H1 (cell line): ENCODE measurements around the gene CABP1. TPM values are rescaled to one million over a fixed set of nuclear protein-coding genes. Genes with fewer than 3 reads are reported as not detected.

Source experiments
- CTCF ChIA-PET: fragments of 300-600 bp; sonication (Branson Sonifier 250); formaldehyde crosslinking; loops from one replicate; lab custom pipeline; 2021; ENCODE audit not compliant: partially characterized antibody; lab: Charles Lee
- POLR2A ChIA-PET: fragments of 300-600 bp; sonication (Branson Sonifier 250); formaldehyde crosslinking; loops from one replicate; lab custom pipeline; 2021; ENCODE audit warnings: inconsistent platforms; ENCODE audit not compliant: partially characterized antibody; lab: Charles Lee
- DNase-seq, 2 experiments: peaks; one replicate each; pipeline versions ENCODE4 v3.0.0 to v3.0.0-alpha.2; 2010 to 2022; ENCODE audit warnings: low spot score in 2 of 2, low read depth in 1 of 2, mixed read lengths in 1 of 2
- FAIRE-seq: peaks from 2 replicates; lab custom pipeline; 2011; peaks lifted over from hg19 to GRCh38; lab: Jason Lieb, UNC
- H2AFZ ChIP-seq: 2 replicates; pipeline ENCODE4 v1.8.1; 2012; ENCODE audit warnings: low read length, inconsistent platforms
- H2AK5ac ChIP-seq: 2 replicates; pipeline ENCODE4 v1.6.1; 2013; ENCODE audit warnings: low read depth, low read length
- H2BK120ac ChIP-seq: replicated peaks from 2 replicates; pipeline ENCODE3; 2013; ENCODE audit warnings: low read depth, low read length, inconsistent platforms
- H2BK12ac ChIP-seq: 2 replicates; pipeline ENCODE4 v1.6.1; 2013; ENCODE audit warnings: low read depth, low read length
- H2BK15ac ChIP-seq: 2 replicates; pipeline ENCODE4 v1.6.1; 2013; ENCODE audit warnings: low read length
- H2BK20ac ChIP-seq: 2 replicates; pipeline ENCODE4 v1.6.1; 2013; ENCODE audit warnings: low read length
- H2BK5ac ChIP-seq: 2 replicates; pipeline ENCODE4 v1.6.1; 2013; ENCODE audit warnings: low read depth, low read length
- H3K14ac ChIP-seq: 2 replicates; pipeline ENCODE4 v1.6.1; 2013; ENCODE audit warnings: inconsistent platforms; ENCODE audit not compliant: insufficient read length
- H3K18ac ChIP-seq: 2 replicates; pipeline ENCODE4 v1.6.1; 2013; ENCODE audit warnings: low read length; ENCODE audit errors: extremely low read depth
- H3K23ac ChIP-seq: 2 replicates; pipeline ENCODE4 v1.6.1; 2013; ENCODE audit warnings: inconsistent platforms; ENCODE audit not compliant: insufficient read length
- H3K23me2 ChIP-seq: 2 replicates; pipeline ENCODE4 v1.6.1; 2013; ENCODE audit warnings: low read depth, low read length
- H3K27ac ChIP-seq: 2 replicates; pipeline ENCODE4 v1.6.1; 2011; ENCODE audit warnings: low read depth, low read length, inconsistent platforms
- H3K27me3 ChIP-seq, 4 experiments: replicated peaks in 1 of 4; 1 replicate in 1 of 4; 2 replicates in 3 of 4; pipeline versions ENCODE4 v1.6.1 to v1.8.1; 2011 to 2013; ENCODE audit warnings: low read length in 3 of 4, mild to moderate bottlenecking in 3 of 4, inconsistent platforms in 2 of 4, mixed read lengths in 2 of 4, moderate library complexity in 1 of 4; ENCODE audit not compliant: control insufficient read depth in 3 of 4, insufficient read depth in 3 of 4; ENCODE audit errors: extremely low read depth in 1 of 4
- H3K36me3 ChIP-seq, 4 experiments: 2 replicates each; pipeline versions ENCODE4 v1.6.1 to v1.8.1; 2011 to 2013; ENCODE audit warnings: mild to moderate bottlenecking in 4 of 4, low read length in 3 of 4, moderate library complexity in 2 of 4, control low read depth in 1 of 4, inconsistent platforms in 1 of 4; ENCODE audit not compliant: insufficient read depth in 4 of 4, control insufficient read depth in 2 of 4
- H3K4ac ChIP-seq: replicated peaks from 2 replicates; pipeline ENCODE3; 2013; ENCODE audit warnings: low read length, low read depth, mixed read lengths, inconsistent platforms; ENCODE audit not compliant: insufficient read length
- H3K4me1 ChIP-seq, 4 experiments: replicated peaks in 1 of 4; 1 replicate in 1 of 4; 2 replicates in 3 of 4; pipeline versions ENCODE4 v1.6.1 to v1.8.1; 2011 to 2013; ENCODE audit warnings: low read length in 3 of 4, inconsistent platforms in 2 of 4, mixed read lengths in 1 of 4; ENCODE audit not compliant: insufficient read depth in 4 of 4, control insufficient read depth in 3 of 4
- H3K4me2 ChIP-seq, 2 experiments: 2 replicates each; pipeline versions ENCODE4 v1.6.1 to v1.8.1; 2011 to 2013; ENCODE audit warnings: low read depth in 2 of 2, low read length in 2 of 2, control low read depth in 1 of 2, inconsistent platforms in 1 of 2, mild to moderate bottlenecking in 1 of 2; ENCODE audit not compliant: insufficient read depth in 1 of 2
- H3K4me3 ChIP-seq, 4 experiments: fragments of 200-600, 300-600 bp in 1 of 4; sonication (generic), shearing (Covaris generic), sonication (Bioruptor Twin) in 1 of 4; 2 replicates each; pipeline versions ENCODE4 v1.5.1 to v1.8.1; 2011 to 2016; ENCODE audit warnings: low read length in 4 of 4, low read depth in 3 of 4, control low read depth in 2 of 4, inconsistent platforms in 2 of 4, mild to moderate bottlenecking in 2 of 4, mixed read lengths in 1 of 4, moderate library complexity in 1 of 4; ENCODE audit not compliant: insufficient read depth in 2 of 4; ENCODE audit errors: extremely low read depth in 1 of 4
- H3K56ac ChIP-seq: replicated peaks from 2 replicates; pipeline ENCODE3; 2013; ENCODE audit warnings: low read depth, mild to moderate bottlenecking, mixed read lengths, low read length, inconsistent platforms; ENCODE audit not compliant: insufficient read length
- H3K79me1 ChIP-seq: 2 replicates; pipeline ENCODE4 v1.6.1; 2013; ENCODE audit warnings: low read depth, low read length, control low read depth
- H3K79me2 ChIP-seq, 2 experiments: 2 replicates each; pipeline versions ENCODE4 v1.6.1 to v1.8.1; 2012 to 2013; ENCODE audit warnings: low read length in 2 of 2, mild to moderate bottlenecking in 2 of 2, inconsistent platforms in 1 of 2; ENCODE audit not compliant: insufficient read depth in 2 of 2, control insufficient read depth in 1 of 2
- H3K9ac ChIP-seq, 4 experiments: replicated peaks in 1 of 4; 1 replicate in 1 of 4; 2 replicates in 3 of 4; pipeline versions ENCODE4 v1.6.1 to v1.8.1; 2011 to 2013; ENCODE audit warnings: low read depth in 3 of 4, low read length in 3 of 4, control low read depth in 2 of 4, mild to moderate bottlenecking in 2 of 4, moderate library complexity in 2 of 4, inconsistent platforms in 1 of 4; ENCODE audit errors: extremely low read depth in 1 of 4
- H3K9me3 ChIP-seq, 2 experiments: 2 replicates each; pipeline versions ENCODE4 v1.6.1 to v1.8.1; 2012 to 2013; ENCODE audit warnings: mild to moderate bottlenecking in 2 of 2, moderate library complexity in 2 of 2, control low read depth in 1 of 2, inconsistent platforms in 1 of 2, low read depth in 1 of 2, low read length in 1 of 2, mixed read lengths in 1 of 2; ENCODE audit not compliant: insufficient read depth in 2 of 2
- H4K20me1 ChIP-seq, 2 experiments: replicated peaks in 1 of 2; 2 replicates each; pipeline versions ENCODE3 to v1.8.1; 2011 to 2013; ENCODE audit warnings: inconsistent platforms in 2 of 2, low read length in 2 of 2, mild to moderate bottlenecking in 1 of 2; ENCODE audit not compliant: insufficient read depth in 2 of 2, control insufficient read depth in 1 of 2
- H4K5ac ChIP-seq: 2 replicates; pipeline ENCODE4 v1.6.1; 2013; ENCODE audit warnings: low read length, low read depth, mixed read lengths, inconsistent platforms; ENCODE audit not compliant: insufficient read length
- H4K8ac ChIP-seq: 2 replicates; pipeline ENCODE4 v1.8.0; 2013; ENCODE audit warnings: mild to moderate bottlenecking, moderate library complexity, low read length, inconsistent platforms; ENCODE audit not compliant: insufficient read depth; ENCODE audit errors: extremely low read depth
- H4K91ac ChIP-seq: replicated peaks from 2 replicates; pipeline ENCODE3; 2013; ENCODE audit warnings: low read length, mixed read lengths, inconsistent platforms; ENCODE audit not compliant: insufficient read length
- CBX5 ChIP-seq: fragments of 300-800, 300-1000 bp; sonication (generic); IDR thresholded peaks from 2 replicates; pipeline ENCODE4 v1.7.1; 2016; ENCODE audit warnings: antibody characterized with exemption, low read length, low read depth
- CBX8 ChIP-seq: fragments of 300-800, 300-1000 bp; sonication (generic); IDR thresholded peaks from 2 replicates; pipeline ENCODE4 v1.7.1; 2016; ENCODE audit warnings: low read depth, low read length, borderline replicate concordance
- HDAC6 ChIP-seq: IDR thresholded peaks from one replicate; pipeline ENCODE4 v1.7.1; 2012; ENCODE audit warnings: low read depth, mild to moderate bottlenecking, inconsistent platforms, low read length, moderate library complexity
- TAF1 ChIP-seq: IDR thresholded peaks from 2 replicates; pipeline ENCODE4 v1.6.1; 2011; ENCODE audit warnings: mild to moderate bottlenecking, low read depth, low read length
- TAF7 ChIP-seq: optimal IDR thresholded peaks from 2 replicates; pipeline ENCODE3; 2011; ENCODE audit warnings: low read depth, mild to moderate bottlenecking, inconsistent platforms, low read length, moderate library complexity, borderline replicate concordance
- TCF12 ChIP-seq: IDR thresholded peaks from 2 replicates; pipeline ENCODE4 v1.6.1; 2011; ENCODE audit warnings: low read depth, mild to moderate bottlenecking, low read length
- WGBS, 2 experiments: shearing (Covaris generic) in 1 of 2; methylation state at CpG; one replicate each; pipeline versions ENCODE4 v1.1.6 to v1.1.7; 2013 to 2015; ENCODE audit warnings: low lambda C conversion rate in 2 of 2, mixed read lengths in 2 of 2, inconsistent platforms in 1 of 2, low coverage in 1 of 2, missing lambda C conversion rate in 1 of 2; ENCODE audit not compliant: insufficient replicate concordance in 2 of 2, insufficient coverage in 1 of 2, insufficient read length in 1 of 2; ENCODE audit errors: extremely low coverage in 1 of 2, missing lambda C conversion rate in 1 of 2; 5-methylcytosine and 5-hydroxymethylcytosine counted together
- polyA plus RNA-seq, 7 experiments: library from polyadenylated mRNA; depleted of rRNA in 3 of 7; stranded (reverse) in 5 of 7; unstranded in 2 of 7; fragments of >200 nt in 5 of 7; fragments of 200-250 nt in 2 of 7; gene quantifications; 1 replicate in 5 of 7; 2 replicates in 1 of 7; 4 replicates in 1 of 7; pipeline versions ENCODE4 v1.2.1 to v1.2.3, GENCODE V29; 2011 to 2013; ENCODE audit warnings: missing spikeins in 2 of 7, mixed read lengths in 2 of 7
- total RNA-seq: library from RNA; stranded (reverse); fragmentation: NEBNext Ultra II Directional; extraction: Animal tissue kit (Norgen Biotek cat#: 25700); gene quantifications from 2 replicates; pipeline ENCODE4 v1.2.1, GENCODE V29; 2021
- TF ChIP-seq, protein P1 (sequence below), 3 experiments: IDR thresholded peaks; 1 replicate in 2 of 3; 2 replicates in 1 of 3; pipeline versions ENCODE4 v1.5.1 to v1.6.1; 2011; ENCODE audit warnings: low read length in 3 of 3, mild to moderate bottlenecking in 3 of 3, inconsistent platforms in 2 of 3, low read depth in 1 of 3, moderate library complexity in 1 of 3; ENCODE audit not compliant: insufficient read depth in 1 of 3; ENCODE audit errors: control extremely low read depth in 1 of 3

The CABP1 gene
- total and polyA plus RNA-seq, 2 of the 8 experiments (the other 6 are each of a cell fraction or from before 2014, with no cell fraction given) = 3.9 to 7.4 TPM

DNA sequence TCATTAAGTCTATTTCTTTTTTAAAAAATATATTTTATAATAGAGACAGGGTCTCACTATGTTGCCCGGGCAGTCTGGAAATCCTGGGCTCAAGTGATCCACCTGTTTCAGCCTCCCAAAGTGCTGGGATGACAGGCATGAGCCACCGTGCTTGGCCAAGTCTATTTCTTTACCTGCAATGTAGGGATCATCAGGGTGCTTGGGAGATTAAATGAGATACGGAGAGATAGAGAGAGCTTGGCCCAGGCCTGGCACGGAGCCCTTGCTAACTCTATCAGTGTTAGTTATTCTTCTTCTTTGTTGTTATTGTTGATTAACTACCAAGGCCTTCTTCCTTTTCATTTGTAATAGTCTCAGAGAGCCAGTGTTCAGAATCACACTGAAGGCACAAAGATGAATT lies 3.1 kb downstream of the CABP1 start:
- Histone ChIP-seq H3K79me2 (no peaks in the 10 kb centered on the region), H3K79me1 (no peaks in the 10 kb centered on the region), H4K91ac (no peak overlapping the region), H3K14ac (no peak overlapping the region), H3K23me2 (peaks cover 10% of the 10 kb centered on the region; the same call in 1 of the 2 replicates), H3K27me3 (peaks cover 0 to 16% (median 12%) of the 10 kb centered on the region in 4 experiments; a peak in 4 of 7 replicates), H4K20me1 (peaks cover 0 to 5% of the 10 kb centered on the region in 2 experiments), H2BK20ac (no peak overlapping the region), H2BK5ac (no peak overlapping the region), H3K9me3 (no peaks in the 10 kb centered on the region), H3K27ac (no peak overlapping the region), H3K56ac (no peak overlapping the region), H2BK120ac (no peak overlapping the region), H3K36me3 (no peaks in the 10 kb centered on the region), H2BK12ac (no peak overlapping the region), H2AK5ac (no peak overlapping the region), H3K4me2 (no peak overlapping the region), H3K4me3 (no peak overlapping the region), H2BK15ac (no peak overlapping the region), H4K8ac (no peak overlapping the region), H3K4me1 (peaks cover 0 to 11% (median 8%) of the 10 kb centered on the region in 4 experiments; a peak in 5 of 7 replicates), H3K4ac (no peak overlapping the region), H3K18ac (no peak overlapping the region), H3K9ac (no peak overlapping the region), H4K5ac (no peak overlapping the region), H3K23ac (no peak overlapping the region), H2AFZ (no peak overlapping the region)
- no peak for TF ChIP-seq HDAC6
- TF ChIP-seq, protein P1, sequence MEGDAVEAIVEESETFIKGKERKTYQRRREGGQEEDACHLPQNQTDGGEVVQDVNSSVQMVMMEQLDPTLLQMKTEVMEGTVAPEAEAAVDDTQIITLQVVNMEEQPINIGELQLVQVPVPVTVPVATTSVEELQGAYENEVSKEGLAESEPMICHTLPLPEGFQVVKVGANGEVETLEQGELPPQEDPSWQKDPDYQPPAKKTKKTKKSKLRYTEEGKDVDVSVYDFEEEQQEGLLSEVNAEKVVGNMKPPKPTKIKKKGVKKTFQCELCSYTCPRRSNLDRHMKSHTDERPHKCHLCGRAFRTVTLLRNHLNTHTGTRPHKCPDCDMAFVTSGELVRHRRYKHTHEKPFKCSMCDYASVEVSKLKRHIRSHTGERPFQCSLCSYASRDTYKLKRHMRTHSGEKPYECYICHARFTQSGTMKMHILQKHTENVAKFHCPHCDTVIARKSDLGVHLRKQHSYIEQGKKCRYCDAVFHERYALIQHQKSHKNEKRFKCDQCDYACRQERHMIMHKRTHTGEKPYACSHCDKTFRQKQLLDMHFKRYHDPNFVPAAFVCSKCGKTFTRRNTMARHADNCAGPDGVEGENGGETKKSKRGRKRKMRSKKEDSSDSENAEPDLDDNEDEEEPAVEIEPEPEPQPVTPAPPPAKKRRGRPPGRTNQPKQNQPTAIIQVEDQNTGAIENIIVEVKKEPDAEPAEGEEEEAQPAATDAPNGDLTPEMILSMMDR (IDR thresholded peaks at IDR 0.05; ENCODE audit: control extremely low read depth in 1 of 3, insufficient read depth in 1 of 3, low read depth in 1 of 3, low read length in 3 of 3) = no peak
- TF ChIP-seq CBX8 = no peak
- TF ChIP-seq CBX5 = no peak
- TF ChIP-seq TCF12 = no peak
- no peak for TF ChIP-seq TAF7
- TF ChIP-seq TAF1 = no peak
- no peak for FAIRE-seq
- WGBS, 2 experiments = 84% methylated on average over 4 of the region's 4 CpGs; no CpG with 5 or more reads in 1 of the 2 experiments
- ChIA-PET CTCF (interaction anchor here (1.6 to 7.5 kb wide), 4 partner anchors 15 to 62 kb away, joined by 3 to 111 read pairs (median 44); partner anchors contain the start of gene POP5), POLR2A (no interaction called here)
- DNase-seq = no peak
